WI38 (cell line): Measurements from ENCODE around the gene CFAP97.

Source experiments
- H3K4me3 ChIP-seq: 2 replicates; pipeline ENCODE4 v1.5.1; 2011; ENCODE audit warnings: low read depth, mild to moderate bottlenecking, control low read depth, low read length
- TF ChIP-seq, protein P1 (sequence below): IDR thresholded peaks from 2 replicates; pipeline ENCODE4 v1.5.1; 2012; ENCODE audit warnings: low read depth, mild to moderate bottlenecking, control low read depth, low read length

CFAP97 gene

DNA sequence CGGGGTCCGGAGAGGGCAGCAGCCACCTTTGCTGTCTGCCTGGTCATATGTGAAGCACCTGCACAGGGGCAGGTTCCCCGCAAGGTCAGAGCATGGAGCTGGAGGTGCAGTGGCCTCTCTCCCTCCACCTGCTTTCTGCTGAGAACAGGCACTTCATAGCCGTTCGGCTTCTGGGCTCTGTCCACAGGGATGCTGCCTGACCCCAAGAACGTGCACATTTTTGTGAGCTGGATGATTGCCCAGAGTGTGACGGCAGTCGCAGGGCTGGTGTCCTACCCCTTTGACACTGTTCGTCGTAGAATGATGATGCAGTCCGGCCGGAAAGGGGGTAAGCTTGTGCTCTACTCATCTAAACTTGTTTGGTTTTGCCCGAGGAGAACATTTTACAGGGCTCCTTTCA lies 58.2 kb downstream of the CFAP97 start:
- TF ChIP-seq, protein P1, sequence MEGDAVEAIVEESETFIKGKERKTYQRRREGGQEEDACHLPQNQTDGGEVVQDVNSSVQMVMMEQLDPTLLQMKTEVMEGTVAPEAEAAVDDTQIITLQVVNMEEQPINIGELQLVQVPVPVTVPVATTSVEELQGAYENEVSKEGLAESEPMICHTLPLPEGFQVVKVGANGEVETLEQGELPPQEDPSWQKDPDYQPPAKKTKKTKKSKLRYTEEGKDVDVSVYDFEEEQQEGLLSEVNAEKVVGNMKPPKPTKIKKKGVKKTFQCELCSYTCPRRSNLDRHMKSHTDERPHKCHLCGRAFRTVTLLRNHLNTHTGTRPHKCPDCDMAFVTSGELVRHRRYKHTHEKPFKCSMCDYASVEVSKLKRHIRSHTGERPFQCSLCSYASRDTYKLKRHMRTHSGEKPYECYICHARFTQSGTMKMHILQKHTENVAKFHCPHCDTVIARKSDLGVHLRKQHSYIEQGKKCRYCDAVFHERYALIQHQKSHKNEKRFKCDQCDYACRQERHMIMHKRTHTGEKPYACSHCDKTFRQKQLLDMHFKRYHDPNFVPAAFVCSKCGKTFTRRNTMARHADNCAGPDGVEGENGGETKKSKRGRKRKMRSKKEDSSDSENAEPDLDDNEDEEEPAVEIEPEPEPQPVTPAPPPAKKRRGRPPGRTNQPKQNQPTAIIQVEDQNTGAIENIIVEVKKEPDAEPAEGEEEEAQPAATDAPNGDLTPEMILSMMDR: no peak
- no peak overlapping the region for H3K4me3 ChIP-seq

DNA sequence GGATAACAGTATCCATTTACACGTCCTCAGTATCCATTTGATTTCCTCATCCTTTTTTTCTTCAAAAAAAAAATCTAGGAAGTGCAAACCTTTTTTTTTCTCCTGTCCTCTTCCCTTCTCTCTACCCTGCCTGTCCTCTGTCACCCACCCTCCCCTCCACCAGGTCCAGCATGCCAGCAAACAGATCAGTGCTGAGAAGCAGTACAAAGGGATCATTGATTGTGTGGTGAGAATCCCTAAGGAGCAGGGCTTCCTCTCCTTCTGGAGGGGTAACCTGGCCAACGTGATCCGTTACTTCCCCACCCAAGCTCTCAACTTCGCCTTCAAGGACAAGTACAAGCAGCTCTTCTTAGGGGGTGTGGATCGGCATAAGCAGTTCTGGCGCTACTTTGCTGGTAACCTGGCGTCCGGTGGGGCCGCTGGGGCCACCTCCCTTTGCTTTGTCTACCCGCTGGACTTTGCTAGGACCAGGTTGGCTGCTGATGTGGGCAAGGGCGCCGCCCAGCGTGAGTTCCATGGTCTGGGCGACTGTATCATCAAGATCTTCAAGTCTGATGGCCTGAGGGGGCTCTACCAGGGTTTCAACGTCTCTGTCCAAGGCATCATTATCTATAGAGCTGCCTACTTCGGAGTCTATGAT lies 59.1 kb downstream of the CFAP97 start:
- TF ChIP-seq, protein P1: no peak
- no peak overlapping the region for H3K4me3 ChIP-seq

DNA sequence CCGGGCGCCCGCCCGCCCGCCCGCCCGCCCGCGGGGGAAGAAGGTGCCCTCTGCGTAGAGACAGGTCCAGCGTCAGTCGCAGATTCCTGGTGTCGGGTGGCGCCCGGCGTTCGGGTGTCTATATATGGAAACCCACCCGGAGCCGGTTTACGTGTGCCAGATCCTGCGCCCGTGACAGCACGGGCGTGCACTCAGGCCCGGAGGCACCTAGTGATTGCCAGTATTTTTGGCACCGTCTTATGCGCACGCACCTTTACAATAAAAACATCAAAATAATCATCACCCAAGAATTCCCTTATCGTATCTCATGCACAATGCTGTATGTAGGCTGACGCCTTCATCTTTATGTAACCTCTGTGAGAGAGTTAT lies 60.2 kb downstream of the CFAP97 start:
- TF ChIP-seq, protein P1: no peak
- H3K4me3 ChIP-seq: peak overlapping the region; percentile 58

DNA sequence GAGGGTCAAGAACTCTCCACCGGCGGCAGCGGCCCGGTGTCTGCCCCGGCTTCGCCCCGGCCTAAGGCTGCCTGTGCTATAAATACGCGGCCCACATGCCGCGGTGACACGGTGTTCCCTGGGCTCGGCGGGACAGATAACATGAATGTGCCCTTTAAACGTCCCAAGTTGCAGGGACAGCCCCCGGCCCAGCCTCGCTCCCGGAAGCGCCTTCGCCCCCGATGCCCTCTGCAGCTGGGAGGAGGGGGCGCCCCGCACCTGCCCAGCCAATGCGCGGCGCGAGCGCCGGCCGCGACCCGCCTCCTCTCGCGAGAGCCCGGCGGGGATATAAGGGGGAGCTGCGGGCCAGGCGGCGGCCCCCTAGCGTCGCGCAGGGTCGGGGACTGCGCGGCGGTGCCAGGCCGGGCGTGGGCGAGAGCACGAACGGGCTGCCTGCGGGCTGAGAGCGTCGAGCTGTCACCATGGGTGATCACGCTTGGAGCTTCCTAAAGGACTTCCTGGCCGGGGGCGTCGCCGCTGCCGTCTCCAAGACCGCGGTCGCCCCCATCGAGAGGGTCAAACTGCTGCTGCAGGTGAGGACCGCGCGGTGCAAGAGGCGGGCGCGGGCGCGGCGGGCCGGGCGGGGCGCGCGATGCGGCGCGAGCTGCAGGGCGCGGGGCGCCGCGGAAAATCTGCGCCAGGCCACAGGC lies 60.7 kb downstream of the CFAP97 start, which contains the start of gene SLC25A4:
Gene SLC25A4 (plus strand): TSS at position 355 of the 689 bp plus-strand sequence. CDS start 107 bp downstream, at position 462.
- peak within 1 kb of the TSS; percentile 64 for H3K4me3 ChIP-seq
- TF ChIP-seq, protein P1: peak; percentile 27; the same call in 1 of the 2 replicates

DNA sequence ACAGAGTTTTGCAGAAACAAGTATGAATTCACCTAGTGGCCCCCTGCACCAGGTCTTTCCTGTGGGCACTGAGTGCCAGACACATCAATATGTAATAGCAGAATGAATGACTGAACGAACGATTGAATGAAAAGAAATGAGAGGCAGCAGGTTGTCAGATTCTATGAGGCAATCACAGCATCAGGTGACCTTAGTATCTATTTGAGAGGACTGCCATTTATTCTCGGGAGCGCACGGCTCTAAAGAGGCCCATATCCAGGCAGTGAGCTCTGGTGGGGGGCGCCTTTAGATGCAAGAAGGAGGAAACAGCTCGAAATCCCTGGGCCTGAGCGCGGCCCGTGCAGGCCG lies 61.3 kb downstream of the CFAP97 start:
- TF ChIP-seq, protein P1: no peak
- H3K4me3 ChIP-seq: peak overlapping the region; percentile 64

DNA sequence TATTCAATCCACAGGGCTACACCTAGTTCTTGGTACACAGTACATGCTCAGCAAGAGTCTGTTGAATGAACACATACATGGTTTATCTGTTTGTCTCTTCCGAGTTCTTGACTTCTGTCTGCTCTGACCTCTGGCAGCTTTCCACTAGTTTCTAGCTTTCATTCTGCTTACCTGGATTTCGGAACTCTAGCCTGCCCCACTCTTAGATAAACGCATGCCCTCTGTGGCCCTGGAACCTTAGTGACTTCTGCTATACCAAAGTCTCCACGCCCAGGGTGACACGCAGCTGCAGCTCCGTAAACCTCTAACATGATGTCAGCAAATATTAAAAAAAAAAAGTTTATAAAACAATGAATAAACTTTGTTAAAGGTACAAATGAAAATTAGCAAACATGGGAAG lies 62.0 kb downstream of the CFAP97 start:
- no peak overlapping the region for H3K4me3 ChIP-seq
- TF ChIP-seq, protein P1: no peak

DNA sequence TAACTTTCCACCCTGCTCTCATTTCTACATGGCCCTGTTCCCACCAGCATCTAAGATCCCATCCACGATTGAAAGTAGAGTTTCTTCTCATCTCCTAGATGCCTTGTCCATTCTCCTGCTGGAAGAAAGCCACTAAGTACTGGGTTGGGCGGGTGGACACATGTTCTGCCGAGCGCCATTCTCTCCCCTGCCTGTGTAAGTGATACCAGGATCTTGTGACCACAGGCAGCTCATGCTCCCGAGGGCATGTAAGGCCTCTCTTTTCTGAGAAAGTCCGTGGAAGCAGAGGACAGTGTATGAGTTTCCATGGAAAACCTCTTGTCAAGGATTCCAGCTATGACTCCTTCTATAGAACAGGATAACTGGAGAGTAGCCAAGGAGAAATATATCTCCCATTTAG lies 64.1 kb downstream of the CFAP97 start:
- TF ChIP-seq, protein P1: no peak
- H3K4me3 ChIP-seq: no peak overlapping the region
